ENCODE results near the gene WFS1. TPM values are rescaled to one million over a fixed set of nuclear protein-coding genes. Genes with fewer than 3 reads are reported as not detected.

The WFS1 gene
- total RNA-seq, 2 experiments from 2014 or later, result 1.3 to 1.7 TPM

DNA sequence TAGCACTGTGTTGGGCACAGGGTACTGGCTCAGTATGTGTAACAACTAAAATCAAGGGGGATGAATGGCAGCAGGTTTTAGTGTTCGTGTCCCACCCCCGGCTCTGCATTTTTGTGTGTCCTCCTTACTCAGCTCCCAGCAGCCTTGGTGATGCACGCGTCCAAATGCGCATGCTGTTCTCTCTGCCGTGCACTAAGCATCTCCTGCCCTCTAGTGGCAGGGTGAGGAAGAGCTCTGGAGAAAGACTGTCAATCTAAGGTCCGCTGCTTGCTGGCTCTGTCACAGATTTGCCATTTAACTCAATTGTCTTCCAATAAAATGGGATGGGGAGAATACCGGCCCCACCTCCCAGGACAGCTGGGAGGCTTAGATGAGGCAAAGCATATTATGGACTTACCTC lies 61.4 kb downstream of the WFS1 start:
- Histone ChIP-seq H3K27ac (ENCODE audit: low read depth in 1 of 2, low read length in 2 of 2) (no peak overlapping the region), H3K27me3 (ENCODE audit: control insufficient read depth in 1 of 2, insufficient read depth in 2 of 2, low read length in 2 of 2) (peaks cover 0 to 7% of the 10 kb centered on the region in 2 experiments), H3K9me3 (ENCODE audit: control insufficient read depth in 1 of 2, insufficient read depth in 1 of 2, low read length in 2 of 2) (peaks cover 7 to 27% of the 10 kb centered on the region in 2 experiments), H3K4me1 (ENCODE audit: insufficient read depth, low read length) (peaks cover 9% of the 10 kb centered on the region), H3K4me3 (ENCODE audit: low read length) (no peak overlapping the region), H3K36me3 (ENCODE audit: insufficient read depth, low read length) (no peaks in the 10 kb centered on the region)
- Mint-ChIP-seq H3K27ac (no peak overlapping the region), H3K36me3 (ENCODE audit: low read depth) (no peaks in the 10 kb centered on the region), H3K9me3 (no peaks in the 10 kb centered on the region), H3K27me3 (peaks cover 57% of the 10 kb centered on the region), H3K4me3 (no peak overlapping the region), H3K4me1 (ENCODE audit: low read depth) (no peaks in the 10 kb centered on the region)
- POLR2A ChIA-PET, result no interaction called here
- intact Hi-C loops (cut with DNase I, micrococcal nuclease), result loop anchor here (1.0 to 5.0 kb wide), 3 partner anchors 81 to 541 kb away; no protein-coding TSS in a partner anchor
- TF ChIP-seq, protein P1, sequence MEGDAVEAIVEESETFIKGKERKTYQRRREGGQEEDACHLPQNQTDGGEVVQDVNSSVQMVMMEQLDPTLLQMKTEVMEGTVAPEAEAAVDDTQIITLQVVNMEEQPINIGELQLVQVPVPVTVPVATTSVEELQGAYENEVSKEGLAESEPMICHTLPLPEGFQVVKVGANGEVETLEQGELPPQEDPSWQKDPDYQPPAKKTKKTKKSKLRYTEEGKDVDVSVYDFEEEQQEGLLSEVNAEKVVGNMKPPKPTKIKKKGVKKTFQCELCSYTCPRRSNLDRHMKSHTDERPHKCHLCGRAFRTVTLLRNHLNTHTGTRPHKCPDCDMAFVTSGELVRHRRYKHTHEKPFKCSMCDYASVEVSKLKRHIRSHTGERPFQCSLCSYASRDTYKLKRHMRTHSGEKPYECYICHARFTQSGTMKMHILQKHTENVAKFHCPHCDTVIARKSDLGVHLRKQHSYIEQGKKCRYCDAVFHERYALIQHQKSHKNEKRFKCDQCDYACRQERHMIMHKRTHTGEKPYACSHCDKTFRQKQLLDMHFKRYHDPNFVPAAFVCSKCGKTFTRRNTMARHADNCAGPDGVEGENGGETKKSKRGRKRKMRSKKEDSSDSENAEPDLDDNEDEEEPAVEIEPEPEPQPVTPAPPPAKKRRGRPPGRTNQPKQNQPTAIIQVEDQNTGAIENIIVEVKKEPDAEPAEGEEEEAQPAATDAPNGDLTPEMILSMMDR (IDR thresholded peaks at IDR 0.05), result peak; percentile 35
- DNase-seq, result peak in 5 of 14 experiments; percentile 8 to 58 (median 26)
- CTCF ChIA-PET, result interaction anchor here (0.7 to 5.5 kb wide), 3 partner anchors 9 to 334 kb away, joined by 3 to 56 read pairs (median 3); no protein-coding TSS in a partner anchor
- no peak for ATAC-seq (ENCODE audit: poor library complexity)

DNA sequence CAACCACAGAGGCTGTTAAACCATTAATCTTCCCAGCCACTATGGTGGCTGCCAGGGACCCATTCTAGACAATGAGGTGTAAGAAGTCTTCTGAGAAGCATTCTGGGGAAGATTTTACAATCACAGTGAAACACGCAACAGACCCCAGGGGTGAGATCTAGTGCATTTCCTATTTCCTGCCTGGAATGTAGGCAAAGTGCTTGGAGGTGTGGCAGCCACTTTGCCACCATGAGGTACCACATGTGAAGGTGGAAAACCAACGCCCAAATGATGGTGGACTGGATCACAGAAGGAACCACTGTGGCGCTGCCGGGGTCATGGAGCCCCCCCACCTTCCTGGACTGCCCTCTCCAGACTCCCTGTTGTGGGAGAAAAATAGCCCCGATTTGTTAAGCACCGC lies 61.8 kb downstream of the WFS1 start:
- ATAC-seq (ENCODE audit: poor library complexity), result no peak
- Mint-ChIP-seq H3K9me3 (no peaks in the 10 kb centered on the region), H3K4me3 (no peak overlapping the region), H3K27ac (no peak overlapping the region), H3K27me3 (peaks cover 53% of the 10 kb centered on the region), H3K4me1 (ENCODE audit: low read depth) (no peaks in the 10 kb centered on the region), H3K36me3 (ENCODE audit: low read depth) (no peaks in the 10 kb centered on the region)
- intact Hi-C loops (cut with DNase I, micrococcal nuclease), result loop anchor here (1.0 to 5.0 kb wide), 3 partner anchors 81 to 541 kb away; no protein-coding TSS in a partner anchor
- no peak for DNase-seq
- ChIA-PET POLR2A (no interaction called here), CTCF (interaction anchor here (0.7 to 5.5 kb wide), 3 partner anchors 9 to 334 kb away, joined by 3 to 56 read pairs (median 3); no protein-coding TSS in a partner anchor)
- Histone ChIP-seq H3K4me1 (ENCODE audit: insufficient read depth, low read length) (peaks cover 9% of the 10 kb centered on the region), H3K27ac (ENCODE audit: low read depth in 1 of 2, low read length in 2 of 2) (no peak overlapping the region), H3K36me3 (ENCODE audit: insufficient read depth, low read length) (no peaks in the 10 kb centered on the region), H3K27me3 (ENCODE audit: control insufficient read depth in 1 of 2, insufficient read depth in 2 of 2, low read length in 2 of 2) (peaks cover 0 to 5% of the 10 kb centered on the region in 2 experiments), H3K9me3 (ENCODE audit: control insufficient read depth in 1 of 2, insufficient read depth in 1 of 2, low read length in 2 of 2) (peaks cover 7 to 27% of the 10 kb centered on the region in 2 experiments), H3K4me3 (ENCODE audit: low read length) (no peak overlapping the region)
- TF ChIP-seq, protein P1 (IDR thresholded peaks at IDR 0.05), result no peak

- H3K4me1 ChIP-seq (ENCODE audit: insufficient read depth, low read length), result peaks cover 10% of the 10 kb centered on the region
- no peaks in the 10 kb centered on the region for H3K9me3 Mint-ChIP-seq
- H3K36me3 ChIP-seq (ENCODE audit: insufficient read depth, low read length), result no peaks in the 10 kb centered on the region
- ChIA-PET CTCF (interaction anchor here (1.5 to 5.5 kb wide), 2 partner anchors 8 to 83 kb away, joined by 3 to 56 read pairs; no protein-coding TSS in a partner anchor), POLR2A (interaction anchor here (0.7 kb wide), 2 partner anchors 11 to 16 kb away, joined by 3 read pairs; no protein-coding TSS in a partner anchor)
- peaks cover under 1 to 6% of the 10 kb centered on the region in 2 experiments for H3K27me3 ChIP-seq (ENCODE audit: control insufficient read depth in 1 of 2, insufficient read depth in 2 of 2, low read length in 2 of 2)
- intact Hi-C loops (cut with DNase I, micrococcal nuclease), result loop anchor here in 1 of 2 experiments (5.0 kb wide), 1 partner anchor 540 kb away; no protein-coding TSS in a partner anchor
- H3K27ac Mint-ChIP-seq, result no peak overlapping the region
- H3K4me3 Mint-ChIP-seq, result no peak overlapping the region
- ATAC-seq (ENCODE audit: poor library complexity) (no peak), DNase-seq (peak in 4 of 14 experiments; percentile 11 to 46 (median 32))
- peaks cover 53% of the 10 kb centered on the region for H3K27me3 Mint-ChIP-seq
- H3K9me3 ChIP-seq (ENCODE audit: control insufficient read depth in 1 of 2, insufficient read depth in 1 of 2, low read length in 2 of 2), result peaks cover 7 to 27% of the 10 kb centered on the region in 2 experiments
- H3K4me3 ChIP-seq (ENCODE audit: low read length), result no peak overlapping the region
- H3K36me3 Mint-ChIP-seq (ENCODE audit: low read depth), result no peaks in the 10 kb centered on the region
- H3K4me1 Mint-ChIP-seq (ENCODE audit: low read depth), result peaks cover 3% of the 10 kb centered on the region
- H3K27ac ChIP-seq (ENCODE audit: low read depth in 1 of 2, low read length in 2 of 2), result no peak overlapping the region
- TF ChIP-seq, protein P1 (IDR thresholded peaks at IDR 0.05), result peak; percentile 57
Observed at GRCh38 chr4:6332042-6332668, 62.5 kb downstream of the WFS1 start.
